Fibroblast of skin of right biceps (primary cell): ENCODE results near the gene GIMAP2.
"Not testable (repeated sequence)": the region's sequence is repeated elsewhere in the genome, so short reads cannot be mapped to it uniquely, and the experiment has no call there.

Experiments
- DNase-seq: peaks from one replicate; pipeline ENCODE4 v3.0.0-alpha.2; 2013

The GIMAP2 gene

GRCh38 chr7:150685219-150686029 is at the start of gene GIMAP2:
TSS of gene GIMAP2 (plus strand) at chr7:150685706. CDS start at chr7:150687060, 1,354 bp downstream.
- DNase-seq, result peak; percentile 5

- no peak for DNase-seq
Measured at GRCh38 chr7:150641854-150642253, 43.7 kb upstream of the GIMAP2 start.

GRCh38 chr7:150642926-150643325 is 42.6 kb upstream of the GIMAP2 start:
- DNase-seq, result no peak

- no peak for DNase-seq
Measured at GRCh38 chr7:150645259-150646020, 40.1 kb upstream of the GIMAP2 start.

- no peak for DNase-seq
Measured at GRCh38 chr7:150648353-150649079, 37.0 kb upstream of the GIMAP2 start.

GRCh38 chr7:150649080-150649385 is 36.5 kb upstream of the GIMAP2 start:
- DNase-seq, result no peak

GRCh38 chr7:150654692-150655091 is 30.8 kb upstream of the GIMAP2 start:
- DNase-seq, result no peak

GRCh38 chr7:150656047-150656446 is 29.5 kb upstream of the GIMAP2 start:
- DNase-seq, result no peak

GRCh38 chr7:150657526-150657925 is 28.0 kb upstream of the GIMAP2 start:
- no peak for DNase-seq

- no peak for DNase-seq
Measured at GRCh38 chr7:150660939-150661613, 24.4 kb upstream of the GIMAP2 start.

GRCh38 chr7:150662821-150663220 is 22.7 kb upstream of the GIMAP2 start:
- DNase-seq, result not testable (repeated sequence)

GRCh38 chr7:150663802-150664494 is 21.6 kb upstream of the GIMAP2 start:
- no peak for DNase-seq

GRCh38 chr7:150665089-150665748 is 20.3 kb upstream of the GIMAP2 start:
- DNase-seq, result no peak

- DNase-seq, result no peak
Measured at GRCh38 chr7:150665896-150666295, 19.6 kb upstream of the GIMAP2 start.

GRCh38 chr7:150666412-150666811 is 19.1 kb upstream of the GIMAP2 start:
- DNase-seq, result no peak

GRCh38 chr7:150668472-150668911 is 17.0 kb upstream of the GIMAP2 start:
- DNase-seq, result no peak

GRCh38 chr7:150668977-150669376 is 16.5 kb upstream of the GIMAP2 start:
- no peak for DNase-seq

- DNase-seq, result not testable (repeated sequence)
Measured at GRCh38 chr7:150671798-150672585, 13.5 kb upstream of the GIMAP2 start.

- DNase-seq, result no peak
Measured at GRCh38 chr7:150675714-150676113, 9.8 kb upstream of the GIMAP2 start.

GRCh38 chr7:150676276-150676675 is 9.2 kb upstream of the GIMAP2 start:
- DNase-seq, result not testable (repeated sequence)

GRCh38 chr7:150676854-150677253 is 8.7 kb upstream of the GIMAP2 start:
- not testable (repeated sequence) for DNase-seq
